HepG2 (cell line): ENCODE measurements around the gene HAGHL. TPM values are rescaled to one million over a fixed set of nuclear protein-coding genes. Genes with fewer than 3 reads are reported as not detected.
A peak's percentile ranks its signal among the peaks of the same experiment; 100 is the strongest.

ENCODE experiments used
- CREB1 ChIP-seq, 2 experiments: fragments of 450-650 bp in 1 of 2; IDR thresholded peaks; 2 replicates each; pipeline ENCODE4 v1.6.1; 2016 to 2017; ENCODE audit warnings: control low read depth in 1 of 2, mild to moderate bottlenecking in 1 of 2, missing compliant biosample characterization in 1 of 2, missing genetic modification characterization in 1 of 2
- HDAC1 ChIP-seq: sonication (generic); formaldehyde crosslinking; IDR thresholded peaks from 2 replicates; pipeline ENCODE4 v1.5.1; 2020; ENCODE audit warnings: mild to moderate bottlenecking, missing genetic modification reagents
- MXD4 ChIP-seq: IDR thresholded peaks from 2 replicates; pipeline ENCODE4 v1.6.1; 2016; ENCODE audit warnings: mild to moderate bottlenecking, missing biosample characterization, missing genetic modification reagents
- PHF20 ChIP-seq: sonication (generic); formaldehyde crosslinking; IDR thresholded peaks from 2 replicates; pipeline ENCODE4 v1.5.0; 2020; ENCODE audit warnings: mild to moderate bottlenecking, missing genetic modification reagents
- RARG ChIP-seq: sonication (generic); formaldehyde crosslinking; IDR thresholded peaks from 2 replicates; pipeline ENCODE4 v1.4.0; 2020; ENCODE audit warnings: low read depth, mild to moderate bottlenecking, missing genetic modification reagents
- RXRA ChIP-seq: sonication (generic); formaldehyde crosslinking; IDR thresholded peaks from 2 replicates; pipeline ENCODE4 v1.5.1; 2020; ENCODE audit warnings: missing genetic modification reagents
- SP5 ChIP-seq: IDR thresholded peaks from 2 replicates; pipeline ENCODE4 v1.6.1; 2016; ENCODE audit warnings: low read depth, borderline replicate concordance
- SPEN ChIP-seq: sonication (generic); formaldehyde crosslinking; IDR thresholded peaks from 2 replicates; pipeline ENCODE4 v1.5.1; 2020; ENCODE audit warnings: low read depth, mild to moderate bottlenecking, missing genetic modification reagents
- TEAD2 ChIP-seq: sonication (generic); formaldehyde crosslinking; IDR thresholded peaks from 2 replicates; pipeline ENCODE4 v1.9.0; 2021; ENCODE audit warnings: missing genetic modification reagents
- THRA ChIP-seq: sonication (generic); formaldehyde crosslinking; IDR thresholded peaks from 2 replicates; pipeline ENCODE4 v1.4.0; 2020; ENCODE audit warnings: missing genetic modification reagents, borderline replicate concordance
- UBTF ChIP-seq: sonication (generic); formaldehyde crosslinking; IDR thresholded peaks from 2 replicates; pipeline ENCODE4 v1.4.0; 2020; ENCODE audit warnings: mild to moderate bottlenecking, missing genetic modification reagents
- YEATS2 ChIP-seq: sonication (generic); formaldehyde crosslinking; IDR thresholded peaks from 2 replicates; pipeline ENCODE4 v1.4.0; 2020; ENCODE audit warnings: missing genetic modification reagents, borderline replicate concordance
- ZNF253 ChIP-seq: sonication (generic); formaldehyde crosslinking; IDR thresholded peaks from 2 replicates; pipeline ENCODE4 v1.8.0; 2022; ENCODE audit warnings: mild to moderate bottlenecking, missing genetic modification reagents, borderline replicate concordance
- ZNF280B ChIP-seq: sonication (generic); formaldehyde crosslinking; IDR thresholded peaks from 2 replicates; pipeline ENCODE4 v1.5.0; 2020; ENCODE audit warnings: missing genetic modification reagents, mild to moderate bottlenecking, borderline replicate concordance
- ZNF672 ChIP-seq: sonication (generic); formaldehyde crosslinking; IDR thresholded peaks from 2 replicates; pipeline ENCODE4 v1.8.1; 2022; ENCODE audit warnings: missing genetic modification reagents
- polyA plus RNA-seq, 8 experiments: library from polyadenylated mRNA; depleted of rRNA in 3 of 8; stranded (reverse) in 7 of 8; unstranded in 1 of 8; fragments of >200 nt; fragmentation: Illumina TruSeq in 4 of 8; extraction: Trizol in 4 of 8; gene quantifications; 2 replicates each; pipeline versions ENCODE4 v1.2.1 to v1.2.3, GENCODE V29; 2011 to 2016; ENCODE audit warnings: low read depth in 4 of 8, missing spikeins in 1 of 8, mixed read lengths in 1 of 8; ENCODE audit not compliant: insufficient read depth in 1 of 8
- total RNA-seq, 5 experiments: library from RNA; depleted of rRNA; stranded (reverse); fragments of >200 nt; fragmentation: Illumina TruSeq; extraction: Trizol; gene quantifications; 2 replicates each; pipeline ENCODE4 v1.2.3, GENCODE V29; 2016; ENCODE audit warnings: low read depth in 1 of 5
- TF ChIP-seq, protein P1 (sequence below): sonication (generic); formaldehyde crosslinking; IDR thresholded peaks from 2 replicates; pipeline ENCODE4 v1.5.1; 2020; ENCODE audit warnings: missing genetic modification reagents, mild to moderate bottlenecking, borderline replicate concordance
- TF ChIP-seq, protein P2 (sequence below), 2 experiments: sonication (generic) in 1 of 2; formaldehyde crosslinking in 1 of 2; IDR thresholded peaks; 2 replicates each; pipeline versions ENCODE4 v1.5.1 to v1.6.1; 2011 to 2020; ENCODE audit warnings: borderline replicate concordance in 1 of 2, low read depth in 1 of 2, low read length in 1 of 2, mild to moderate bottlenecking in 1 of 2, missing genetic modification reagents in 1 of 2, moderate library complexity in 1 of 2
- TF ChIP-seq, protein P3 (sequence below): sonication (generic); formaldehyde crosslinking; IDR thresholded peaks from 2 replicates; pipeline ENCODE4 v1.4.0; 2020; ENCODE audit warnings: mild to moderate bottlenecking, missing genetic modification reagents

Gene HAGHL
- total and polyA plus RNA-seq, 2 of the 13 experiments (the other 11 are each of a cell fraction or from before 2014, with no cell fraction given) = 3.4 to 8.4 TPM

DNA sequence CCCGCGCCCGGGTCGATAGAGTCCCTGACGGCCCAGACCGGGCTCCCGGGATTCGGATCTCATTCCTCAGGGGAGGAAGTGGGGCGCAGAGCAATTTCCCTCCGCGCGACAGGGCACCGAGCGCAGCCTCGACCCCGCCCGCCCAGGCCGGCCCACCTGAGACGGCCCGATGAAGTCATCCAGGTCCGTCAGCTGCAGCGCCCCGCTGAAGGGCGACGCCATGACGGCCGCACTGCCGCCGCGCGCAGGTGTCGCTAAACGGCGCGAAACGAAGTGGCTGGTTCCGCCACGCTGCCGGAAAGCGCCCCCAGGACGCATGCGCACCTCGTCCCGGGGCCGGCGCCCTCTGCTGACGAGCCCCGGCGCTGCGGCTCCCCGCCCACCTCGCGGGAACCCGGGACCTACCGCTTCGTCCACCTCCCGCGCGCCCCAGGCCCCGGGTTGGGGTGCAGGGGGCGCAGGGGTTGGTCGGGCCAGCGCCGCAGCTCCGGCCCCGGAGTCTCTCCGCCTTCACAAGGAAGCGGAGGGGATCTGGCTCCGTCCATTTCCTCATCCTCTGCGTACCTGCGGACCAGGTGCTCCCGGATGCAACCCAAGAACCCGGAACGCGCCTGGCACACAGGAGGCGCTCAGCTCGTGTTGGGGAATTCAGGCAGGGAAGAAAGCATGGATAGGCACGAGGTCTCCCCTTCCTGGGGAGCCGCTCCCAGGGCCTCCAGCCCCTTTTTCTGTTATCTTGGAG lies 14.0 kb downstream of the HAGHL start, which contains the start of gene CIAO3 (continued):
- TF ChIP-seq ZNF280B (CRISPR knock-in tag) = 0 out of 2 replicates have a peak, but pooled peaks have one; percentile 22
- peak; percentile 66; the same call in 1 of the 2 replicates for TF ChIP-seq ZNF672
- no peak for TF ChIP-seq TEAD2 (CRISPR knock-in tag)
- no peak for TF ChIP-seq ZNF253 (CRISPR knock-in tag)
- TF ChIP-seq, protein P1, sequence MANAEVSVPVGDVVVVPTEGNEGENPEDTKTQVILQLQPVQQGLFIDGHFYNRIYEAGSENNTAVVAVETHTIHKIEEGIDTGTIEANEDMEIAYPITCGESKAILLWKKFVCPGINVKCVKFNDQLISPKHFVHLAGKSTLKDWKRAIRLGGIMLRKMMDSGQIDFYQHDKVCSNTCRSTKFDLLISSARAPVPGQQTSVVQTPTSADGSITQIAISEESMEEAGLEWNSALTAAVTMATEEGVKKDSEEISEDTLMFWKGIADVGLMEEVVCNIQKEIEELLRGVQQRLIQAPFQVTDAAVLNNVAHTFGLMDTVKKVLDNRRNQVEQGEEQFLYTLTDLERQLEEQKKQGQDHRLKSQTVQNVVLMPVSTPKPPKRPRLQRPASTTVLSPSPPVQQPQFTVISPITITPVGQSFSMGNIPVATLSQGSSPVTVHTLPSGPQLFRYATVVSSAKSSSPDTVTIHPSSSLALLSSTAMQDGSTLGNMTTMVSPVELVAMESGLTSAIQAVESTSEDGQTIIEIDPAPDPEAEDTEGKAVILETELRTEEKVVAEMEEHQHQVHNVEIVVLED (CRISPR knock-in tag) = peak; percentile 95
- TF ChIP-seq THRA (CRISPR knock-in tag) = peak; percentile 67
- TF ChIP-seq SPEN (CRISPR knock-in tag) = peak; percentile 95
- TF ChIP-seq CREB1 (IDR thresholded peaks at IDR 0.05) = peak; percentile 86
- peak; percentile 54; the same call in 1 of the 2 replicates for TF ChIP-seq CREB1 (CRISPR knock-in tag; IDR thresholded peaks at IDR 0.05)
- no peak for TF ChIP-seq RARG (CRISPR knock-in tag)
- TF ChIP-seq, protein P2, sequence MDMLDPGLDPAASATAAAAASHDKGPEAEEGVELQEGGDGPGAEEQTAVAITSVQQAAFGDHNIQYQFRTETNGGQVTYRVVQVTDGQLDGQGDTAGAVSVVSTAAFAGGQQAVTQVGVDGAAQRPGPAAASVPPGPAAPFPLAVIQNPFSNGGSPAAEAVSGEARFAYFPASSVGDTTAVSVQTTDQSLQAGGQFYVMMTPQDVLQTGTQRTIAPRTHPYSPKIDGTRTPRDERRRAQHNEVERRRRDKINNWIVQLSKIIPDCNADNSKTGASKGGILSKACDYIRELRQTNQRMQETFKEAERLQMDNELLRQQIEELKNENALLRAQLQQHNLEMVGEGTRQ (IDR thresholded peaks at IDR 0.05; ENCODE audit: low read depth, low read length) = no peak
- TF ChIP-seq, protein P2 (CRISPR knock-in tag; IDR thresholded peaks at IDR 0.05; ENCODE audit: borderline replicate concordance) = no peak; the same call in 1 of the 2 replicates
- TF ChIP-seq YEATS2 (CRISPR knock-in tag) = peak; percentile 91
- TF ChIP-seq SP5 (CRISPR knock-in tag) = 0 out of 2 replicates have a peak, but pooled peaks have one; percentile 40
- peak; percentile 88 for TF ChIP-seq UBTF (CRISPR knock-in tag)
- peak; percentile 89 for TF ChIP-seq MXD4
- peak; percentile 46 for TF ChIP-seq RXRA (CRISPR knock-in tag)
- TF ChIP-seq PHF20 (CRISPR knock-in tag) = peak; percentile 97
- TF ChIP-seq, protein P3, sequence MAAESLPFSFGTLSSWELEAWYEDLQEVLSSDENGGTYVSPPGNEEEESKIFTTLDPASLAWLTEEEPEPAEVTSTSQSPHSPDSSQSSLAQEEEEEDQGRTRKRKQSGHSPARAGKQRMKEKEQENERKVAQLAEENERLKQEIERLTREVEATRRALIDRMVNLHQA = no peak
- TF ChIP-seq HDAC1 (CRISPR knock-in tag) = peak; percentile 97
